ENCODE data around the gene KIF1A. TPM values are rescaled to one million over a fixed set of nuclear protein-coding genes. Genes with fewer than 3 reads are reported as not detected.

KIF1A gene
- total RNA-seq, 1 donor from 2014 or later = 0.65 TPM

DNA sequence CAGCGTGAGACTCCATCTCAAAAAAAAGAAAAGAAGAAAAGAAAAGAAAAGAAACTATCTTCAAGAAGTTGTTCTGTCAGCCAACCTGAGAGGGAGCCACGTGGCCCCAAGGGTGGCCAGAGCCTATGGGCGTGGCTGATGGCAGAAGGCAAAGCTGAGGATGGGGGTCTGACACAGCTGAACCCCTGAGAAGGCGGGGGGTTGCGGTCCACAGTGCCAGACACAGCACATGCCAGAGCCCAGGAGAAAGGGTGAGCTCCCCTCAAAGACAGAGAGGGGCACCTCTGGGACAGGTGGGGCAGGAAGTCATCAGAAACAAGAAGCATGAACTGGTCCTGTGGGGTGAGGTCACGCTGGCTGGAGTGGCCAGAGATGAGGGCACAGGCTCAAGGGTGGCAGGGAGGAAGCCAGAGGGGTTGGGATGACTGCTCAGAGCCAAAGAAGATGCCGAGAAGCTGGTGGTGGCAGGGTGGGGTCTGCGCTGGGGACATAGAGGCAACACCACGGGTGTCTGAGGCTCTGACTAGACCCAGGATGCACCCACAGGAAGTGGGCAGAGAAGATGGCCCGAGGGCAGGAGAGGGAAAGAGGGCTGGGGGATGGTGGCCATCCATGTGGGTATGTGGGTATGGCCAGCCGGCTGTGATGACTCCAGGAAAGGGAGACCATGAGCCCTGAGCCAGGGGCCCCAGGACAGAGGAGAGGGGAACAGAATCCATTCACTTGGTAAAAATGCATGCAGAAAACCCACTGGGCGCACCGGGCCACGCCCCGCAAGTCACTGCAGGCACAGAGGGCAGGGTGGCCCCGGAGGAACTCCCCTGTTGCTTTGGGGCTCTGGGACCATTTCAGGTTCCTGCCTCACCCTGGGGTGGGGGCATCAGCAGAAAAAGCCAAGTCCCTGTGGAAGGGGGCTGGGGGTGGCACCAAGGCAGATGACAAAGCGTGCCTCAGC, 8.4 kb downstream of the KIF1A start:
- intact Hi-C loops (cut with DNase I) = no loop called here
- ATAC-seq (ENCODE audit: poor library complexity) (no peak), DNase-seq (no peak)

GRCh38 chr2:240810621-240811020, 9.4 kb downstream of the KIF1A start:
- ATAC-seq (ENCODE audit: poor library complexity) (no peak), DNase-seq (no peak)
- intact Hi-C loops (cut with DNase I) = no loop called here

- intact Hi-C loops (cut with DNase I) = no loop called here
- ATAC-seq (ENCODE audit: poor library complexity) = no peak
- no peak for DNase-seq
These were observed 9.8 kb downstream of the KIF1A start for GRCh38 chr2:240810199-240810598.

DNA sequence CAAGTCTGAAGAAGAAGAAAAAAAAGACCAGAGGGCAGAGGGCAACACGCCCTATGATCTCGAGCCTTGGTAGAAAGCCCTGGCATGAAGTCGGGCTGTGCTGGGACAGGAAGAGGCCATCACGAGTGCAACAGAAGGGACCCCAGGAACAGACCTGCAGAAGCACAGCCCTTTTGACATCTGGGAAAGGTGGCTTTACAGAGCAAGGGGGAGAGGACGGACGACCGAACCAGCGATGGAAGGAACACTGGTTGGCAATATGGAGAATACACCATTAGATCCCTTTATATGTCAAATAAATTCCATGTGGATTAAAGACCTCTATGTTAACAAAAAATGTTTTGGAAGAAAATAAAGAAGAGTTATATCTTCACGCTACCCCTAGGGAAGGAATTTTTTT, 10.7 kb downstream of the KIF1A start:
- DNase-seq (no peak), ATAC-seq (ENCODE audit: poor library complexity) (no peak)
- intact Hi-C loops (cut with DNase I) = no loop called here

GRCh38 chr2:240806459-240806858, 13.6 kb downstream of the KIF1A start:
- ATAC-seq (ENCODE audit: poor library complexity) (no peak), DNase-seq (no peak)
- intact Hi-C loops (cut with DNase I) = no loop called here

DNA sequence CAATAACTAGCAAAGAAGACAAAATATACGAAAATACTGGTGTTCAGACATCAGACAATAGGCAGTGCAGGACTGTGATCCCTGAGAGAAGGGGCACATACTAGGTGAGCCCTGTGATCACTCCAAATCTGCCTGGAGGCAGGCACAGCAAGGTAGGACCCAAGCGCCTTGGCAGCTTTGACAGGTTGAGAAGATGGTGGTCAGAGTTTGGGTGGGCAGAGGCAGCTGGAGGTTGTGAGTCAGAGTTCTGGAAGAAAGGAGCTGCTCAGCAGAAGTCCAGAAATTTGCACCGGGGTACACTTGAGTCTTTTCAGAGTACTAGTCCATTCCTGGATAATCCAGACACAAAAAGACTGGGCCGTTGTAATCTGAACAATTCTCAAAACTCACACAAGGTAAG, 14.0 kb downstream of the KIF1A start:
- DNase-seq (no peak), ATAC-seq (ENCODE audit: poor library complexity) (no peak)
- intact Hi-C loops (cut with DNase I) = no loop called here

DNA sequence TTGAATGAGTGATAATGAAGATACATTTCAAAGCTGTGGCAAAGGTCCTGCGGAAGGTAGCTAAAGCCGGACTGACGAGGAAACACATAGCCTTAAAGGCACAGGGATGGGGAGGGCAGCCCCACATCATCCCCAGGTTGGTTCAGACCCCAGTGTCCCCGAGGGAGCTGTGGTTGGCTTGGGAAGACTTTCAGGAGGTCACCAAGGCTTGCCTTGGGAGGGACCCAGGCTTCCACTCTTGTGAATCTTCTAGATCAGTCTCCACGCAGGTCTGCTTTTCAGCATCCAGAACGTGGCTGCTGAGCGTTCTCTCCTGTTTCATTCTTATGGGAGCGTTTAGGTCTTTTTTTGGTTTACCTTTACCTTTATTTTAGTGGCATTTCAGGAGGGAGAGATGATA, 16.8 kb downstream of the KIF1A start:
- ATAC-seq (ENCODE audit: poor library complexity) (no peak), DNase-seq (peak; percentile 21)
- intact Hi-C loops (cut with DNase I) = no loop called here

DNA sequence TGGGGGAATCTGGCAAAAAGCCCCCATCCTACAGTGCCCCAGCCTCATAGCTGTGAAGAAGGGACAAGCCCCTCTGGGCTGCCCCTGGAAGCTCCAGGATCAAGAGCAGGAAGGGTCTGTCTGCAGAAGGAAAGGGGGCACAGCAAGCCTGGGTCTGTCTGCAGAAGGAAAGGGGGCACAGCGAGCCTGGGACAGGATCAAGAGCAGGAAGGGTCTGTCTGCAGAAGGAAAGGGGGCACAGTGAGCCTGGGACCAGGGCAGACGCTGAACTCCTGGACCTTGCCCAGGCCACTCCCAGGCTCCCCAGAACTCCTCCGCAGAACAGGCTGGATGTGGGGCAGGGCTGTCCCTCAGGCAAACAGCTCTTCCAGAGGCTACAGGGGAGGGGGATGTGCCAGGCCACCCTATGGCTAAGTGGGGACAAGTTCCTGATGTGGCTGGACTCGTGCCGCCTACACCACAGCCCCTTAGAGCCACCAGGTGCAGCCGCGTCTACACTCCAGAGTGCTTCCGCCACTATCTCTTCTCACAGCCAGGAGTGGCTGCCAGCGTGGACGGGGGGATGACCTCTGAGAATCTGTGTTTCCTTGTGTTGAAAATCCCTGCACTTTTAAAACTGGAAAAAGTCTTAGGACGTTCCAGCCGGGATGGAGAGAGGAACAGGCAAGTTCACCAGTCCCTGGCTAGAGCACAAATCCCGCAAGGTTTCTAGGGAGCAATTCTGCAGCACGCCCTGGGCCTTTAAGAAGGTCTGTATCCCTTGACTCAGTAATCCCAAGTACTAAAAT, 20.8 kb downstream of the KIF1A start:
- intact Hi-C loops (cut with DNase I) = no loop called here
- DNase-seq (peak; percentile 19), ATAC-seq (ENCODE audit: poor library complexity) (no peak)

- ATAC-seq (ENCODE audit: poor library complexity) (no peak), DNase-seq (peak; percentile 14)
- intact Hi-C loops (cut with DNase I) = no loop called here
These were observed 21.6 kb downstream of the KIF1A start for GRCh38 chr2:240798327-240798905.

- DNase-seq = peak; percentile 30
- intact Hi-C loops (cut with DNase I) = no loop called here
- no peak for ATAC-seq (ENCODE audit: poor library complexity)
These were observed 22.1 kb downstream of the KIF1A start for GRCh38 chr2:240797914-240798313.

DNA sequence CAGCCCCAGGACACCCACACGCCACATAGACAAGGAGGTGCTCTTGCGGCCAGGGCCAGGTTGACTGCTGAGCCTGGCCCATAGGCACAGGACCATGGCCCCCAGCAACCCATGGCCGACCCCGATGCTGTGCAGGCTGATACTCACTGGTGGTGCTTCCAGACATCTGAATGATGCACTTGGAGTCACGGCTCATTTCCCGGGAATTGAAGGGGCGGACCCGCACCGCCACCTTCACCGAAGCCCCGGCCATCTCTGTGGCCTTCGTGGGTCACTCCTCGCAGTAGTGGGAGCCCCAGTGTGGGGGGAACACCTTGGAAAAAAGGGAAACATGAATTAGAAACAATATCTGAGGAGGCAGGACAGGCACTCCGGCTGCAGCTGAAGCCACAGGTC, 22.5 kb downstream of the KIF1A start:
- intact Hi-C loops (cut with DNase I) = no loop called here
- peak; percentile 21 for DNase-seq
- ATAC-seq (ENCODE audit: poor library complexity) = no peak

GRCh38 chr2:240796543-240797499, 23.2 kb downstream of the KIF1A start:
- DNase-seq (peak; percentile 11), ATAC-seq (ENCODE audit: poor library complexity) (no peak)
- intact Hi-C loops (cut with DNase I) = no loop called here

DNA sequence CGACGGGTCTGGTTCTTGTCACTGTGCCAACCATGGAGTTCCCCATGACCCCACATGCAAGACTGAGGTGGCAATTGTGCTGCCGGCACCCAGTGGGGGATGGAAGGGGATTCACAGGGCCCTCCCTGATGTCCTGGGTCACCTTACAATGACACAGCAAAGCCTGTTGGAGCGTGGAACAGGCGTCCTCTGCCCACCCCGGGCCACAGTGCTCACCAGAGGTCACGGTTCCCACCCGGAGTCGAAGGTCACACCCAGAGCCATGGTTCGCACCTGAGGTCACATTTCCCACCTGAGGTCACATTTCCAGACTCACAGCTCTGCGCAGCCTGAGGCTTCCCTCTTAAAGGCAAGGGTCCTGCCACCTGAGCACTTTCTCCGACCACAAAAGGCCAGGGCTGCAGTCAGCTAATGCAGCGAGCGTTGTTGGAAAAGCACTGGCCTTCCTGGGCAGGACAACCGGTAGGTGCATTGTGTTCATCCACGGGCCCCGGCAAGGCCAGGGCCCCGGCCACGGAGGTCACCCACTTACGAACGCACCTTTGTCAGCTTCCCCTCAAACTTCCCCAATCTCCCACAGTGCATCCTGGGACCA, 24.0 kb downstream of the KIF1A start:
- ATAC-seq (ENCODE audit: poor library complexity) = no peak
- intact Hi-C loops (cut with DNase I) = no loop called here

DNA sequence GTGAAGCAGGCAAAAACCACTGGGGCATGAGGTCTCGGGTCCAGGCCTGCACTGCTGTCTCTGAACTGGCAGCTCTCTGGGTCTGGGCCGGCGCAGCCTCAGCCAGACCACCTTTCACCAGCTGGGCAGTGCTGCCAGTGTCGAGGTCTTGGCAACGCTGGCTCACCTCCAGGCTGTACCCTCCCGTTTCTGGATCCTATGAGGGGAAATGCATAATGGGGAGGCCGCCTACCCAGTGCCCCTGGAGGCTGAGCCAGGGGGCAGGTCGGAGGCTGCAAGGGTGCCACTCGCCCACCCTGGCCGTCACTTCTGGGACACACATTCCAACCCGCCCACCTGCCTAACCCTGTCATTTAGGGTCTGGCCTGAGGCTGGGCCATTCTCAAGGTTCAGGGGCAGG, 24.6 kb downstream of the KIF1A start:
- no peak for ATAC-seq (ENCODE audit: poor library complexity)
- intact Hi-C loops (cut with DNase I) = no loop called here
- DNase-seq = peak; percentile 18

More for the DNA sequence above, 24.0 kb downstream of the KIF1A start:
- DNase-seq = peak; percentile 30

GRCh38 chr2:240794178-240794721, 25.8 kb downstream of the KIF1A start:
- DNase-seq (peak; percentile 28), ATAC-seq (ENCODE audit: poor library complexity) (no peak)
- intact Hi-C loops (cut with DNase I) = no loop called here

GRCh38 chr2:240793313-240794177, 26.5 kb downstream of the KIF1A start:
- peak; percentile 30 for DNase-seq
- no peak for ATAC-seq (ENCODE audit: poor library complexity)
- intact Hi-C loops (cut with DNase I) = no loop called here
